CD4-positive, alpha-beta T cell treated with Interleukin-21 for 1 hour (primary cell): ENCODE results near the gene EXOSC7.
"Not testable (repeated sequence)": the region's sequence is repeated elsewhere in the genome, so short reads cannot be mapped to it uniquely, and the experiment has no call there.

ENCODE experiments used
- DNase-seq: peaks from one replicate; pipeline ENCODE4 v3.0.0-alpha.2; 2020

Gene EXOSC7

GRCh38 chr3:45026038-45026437, 50.0 kb downstream of the EXOSC7 start, which contains the start of gene CLEC3B:
Gene CLEC3B (plus strand): TSS chr3:45026303. CDS start chr3:45026363, 60 bp downstream.
- DNase-seq = no peak

- DNase-seq = no peak
These were observed 50.9 kb downstream of the EXOSC7 start for GRCh38 chr3:45026957-45027356.

GRCh38 chr3:45027441-45027840, 51.4 kb downstream of the EXOSC7 start:
- no peak for DNase-seq

- DNase-seq = no peak
These were observed 53.2 kb downstream of the EXOSC7 start for GRCh38 chr3:45029216-45029615.

GRCh38 chr3:45029661-45030060, 53.6 kb downstream of the EXOSC7 start:
- DNase-seq = no peak

GRCh38 chr3:45031531-45031930, 55.5 kb downstream of the EXOSC7 start:
- DNase-seq = no peak

GRCh38 chr3:45032113-45032512, 56.1 kb downstream of the EXOSC7 start:
- no peak for DNase-seq

GRCh38 chr3:45033791-45034190, 57.7 kb downstream of the EXOSC7 start:
- no peak for DNase-seq

- peak; percentile 19 for DNase-seq
These were observed 58.7 kb downstream of the EXOSC7 start for GRCh38 chr3:45034612-45035252.

GRCh38 chr3:45035441-45036301, 59.6 kb downstream of the EXOSC7 start:
- DNase-seq = no peak

- DNase-seq = peak; percentile 94
These were observed 61.8 kb downstream of the EXOSC7 start for GRCh38 chr3:45037720-45038455.

- DNase-seq = no peak
These were observed 65.6 kb downstream of the EXOSC7 start for GRCh38 chr3:45041666-45042065.

GRCh38 chr3:45042162-45042561, 66.1 kb downstream of the EXOSC7 start:
- no peak for DNase-seq

GRCh38 chr3:45043728-45044299, 67.8 kb downstream of the EXOSC7 start:
- no peak for DNase-seq

GRCh38 chr3:45048244-45048643, 72.2 kb downstream of the EXOSC7 start:
- DNase-seq = no peak

- DNase-seq = no peak
These were observed 73.8 kb downstream of the EXOSC7 start for GRCh38 chr3:45049807-45050206.

GRCh38 chr3:45051685-45052084, 75.6 kb downstream of the EXOSC7 start:
- no peak for DNase-seq

- not testable (repeated sequence) for DNase-seq
These were observed 77.8 kb downstream of the EXOSC7 start for GRCh38 chr3:45053805-45054195.

- no peak for DNase-seq
These were observed 78.3 kb downstream of the EXOSC7 start for GRCh38 chr3:45054196-45054857.

GRCh38 chr3:45055032-45055410, 79.0 kb downstream of the EXOSC7 start:
- DNase-seq = no peak

- DNase-seq = no peak
These were observed 79.5 kb downstream of the EXOSC7 start for GRCh38 chr3:45055411-45056143.
